ENCODE results near the gene RCSD1.

- TF ChIP-seq CTCF (IDR thresholded peaks at IDR 0.05) = no peak
- TF ChIP-seq POLR2AphosphoS5 (IDR thresholded peaks at IDR 0.05) = no peak
- no peak for TF ChIP-seq POLR2A (IDR thresholded peaks at IDR 0.05)
Measured at GRCh38 chr1:167718914-167719691, 89.1 kb downstream of the RCSD1 start.
